Measurements from ENCODE around the gene JMJD1C.

Gene JMJD1C

GRCh38 chr10:63415640-63416244 is 50.0 kb downstream of the JMJD1C start:
- Histone ChIP-seq H3K27ac (ENCODE audit: extremely low read depth, low read depth, low read length) (no peak overlapping the region; the same call in 1 of the 2 replicates), H3K36me3 (ENCODE audit: control insufficient read depth in 2 of 2, insufficient read depth in 1 of 2, low read length in 2 of 2) (no peaks in the 10 kb centered on the region), H3K4me3 (ENCODE audit: low read depth, low read length) (no peak overlapping the region), H3K4me1 (ENCODE audit: control insufficient read depth, insufficient read depth, low read length) (peaks cover 31% of the 10 kb centered on the region), H3K9me3 (ENCODE audit: control insufficient read depth, insufficient read depth, low read depth, low read length) (no peaks in the 10 kb centered on the region)
- TF ChIP-seq ELK4 (IDR thresholded peaks at IDR 0.05; ENCODE audit: borderline replicate concordance, low read depth, low read length), result no peak
- no peak for TF ChIP-seq ZNF610 (tag by site-specific recombination; IDR thresholded peaks at IDR 0.05; ENCODE audit: borderline replicate concordance)
- TF ChIP-seq ZNF10 (tag by site-specific recombination; IDR thresholded peaks at IDR 0.05), result peak; percentile 68; the same call in 1 of the 2 replicates
- no peak for TF ChIP-seq ZNF518A (tag by site-specific recombination; conservative IDR thresholded peaks at IDR 0.05; ENCODE audit: low read depth)
- no peak for TF ChIP-seq BCL11B (tag by site-specific recombination; IDR thresholded peaks at IDR 0.05; ENCODE audit: low read depth)
- TF ChIP-seq PRDM6 (tag by site-specific recombination; IDR thresholded peaks at IDR 0.05), result peak; percentile 51; the same call in 1 of the 2 replicates
- no peak for TF ChIP-seq ZNF791 (tag by site-specific recombination; IDR thresholded peaks at IDR 0.05)
- TF ChIP-seq OVOL3 (tag by site-specific recombination; IDR thresholded peaks at IDR 0.05), result no peak
- TF ChIP-seq ZNF24 (tag by site-specific recombination; IDR thresholded peaks at IDR 0.05), result no peak
- TF ChIP-seq ZNF580 (tag by site-specific recombination; IDR thresholded peaks at IDR 0.05), result no peak
- TF ChIP-seq ZBTB20 (tag by site-specific recombination; IDR thresholded peaks at IDR 0.05), result no peak
- TF ChIP-seq ZNF830 (tag by site-specific recombination; IDR thresholded peaks at IDR 0.05; ENCODE audit: low read depth), result no peak
- TF ChIP-seq ZNF211 (tag by site-specific recombination; IDR thresholded peaks at IDR 0.05; ENCODE audit: low read depth), result no peak
- no peak for TF ChIP-seq SETDB1 (IDR thresholded peaks at IDR 0.05; ENCODE audit: insufficient read length, low read length)
- TF ChIP-seq ZNF837 (tag by site-specific recombination; IDR thresholded peaks at IDR 0.05), result no peak
- TF ChIP-seq ZXDB (tag by site-specific recombination; IDR thresholded peaks at IDR 0.05), result no peak
- TF ChIP-seq ZNF398 (tag by site-specific recombination; IDR thresholded peaks at IDR 0.05), result no peak
- no peak for TF ChIP-seq ZNF530 (tag by site-specific recombination; IDR thresholded peaks at IDR 0.05; ENCODE audit: low read depth)
- TF ChIP-seq ZNF248 (tag by site-specific recombination; IDR thresholded peaks at IDR 0.05), result no peak
- TF ChIP-seq ZBTB17 (tag by site-specific recombination; IDR thresholded peaks at IDR 0.05), result peak; percentile 59
- TF ChIP-seq ZNF202 (tag by site-specific recombination; IDR thresholded peaks at IDR 0.05; ENCODE audit: borderline replicate concordance), result no peak
- no peak for TF ChIP-seq GLI4 (tag by site-specific recombination; IDR thresholded peaks at IDR 0.05)
- TF ChIP-seq ZNF677 (tag by site-specific recombination; IDR thresholded peaks at IDR 0.05), result no peak
- TF ChIP-seq ZIC2 (tag by site-specific recombination; IDR thresholded peaks at IDR 0.05), result no peak
- ChIA-PET POLR2A (no interaction called here), CTCF (no interaction called here)

Data from HEK293 (cell line).